Effector CD8-positive, alpha-beta T cell (primary cell): Measurements from ENCODE around the gene EPB41L4A.
"Not testable (repeated sequence)": the region's sequence is repeated elsewhere in the genome, so short reads cannot be mapped to it uniquely, and the experiment has no call there.

Experiments
- DNase-seq: peaks from one replicate; lab custom pipeline; 2025; lab: John Stamatoyannopoulos, UW

Gene EPB41L4A

DNA sequence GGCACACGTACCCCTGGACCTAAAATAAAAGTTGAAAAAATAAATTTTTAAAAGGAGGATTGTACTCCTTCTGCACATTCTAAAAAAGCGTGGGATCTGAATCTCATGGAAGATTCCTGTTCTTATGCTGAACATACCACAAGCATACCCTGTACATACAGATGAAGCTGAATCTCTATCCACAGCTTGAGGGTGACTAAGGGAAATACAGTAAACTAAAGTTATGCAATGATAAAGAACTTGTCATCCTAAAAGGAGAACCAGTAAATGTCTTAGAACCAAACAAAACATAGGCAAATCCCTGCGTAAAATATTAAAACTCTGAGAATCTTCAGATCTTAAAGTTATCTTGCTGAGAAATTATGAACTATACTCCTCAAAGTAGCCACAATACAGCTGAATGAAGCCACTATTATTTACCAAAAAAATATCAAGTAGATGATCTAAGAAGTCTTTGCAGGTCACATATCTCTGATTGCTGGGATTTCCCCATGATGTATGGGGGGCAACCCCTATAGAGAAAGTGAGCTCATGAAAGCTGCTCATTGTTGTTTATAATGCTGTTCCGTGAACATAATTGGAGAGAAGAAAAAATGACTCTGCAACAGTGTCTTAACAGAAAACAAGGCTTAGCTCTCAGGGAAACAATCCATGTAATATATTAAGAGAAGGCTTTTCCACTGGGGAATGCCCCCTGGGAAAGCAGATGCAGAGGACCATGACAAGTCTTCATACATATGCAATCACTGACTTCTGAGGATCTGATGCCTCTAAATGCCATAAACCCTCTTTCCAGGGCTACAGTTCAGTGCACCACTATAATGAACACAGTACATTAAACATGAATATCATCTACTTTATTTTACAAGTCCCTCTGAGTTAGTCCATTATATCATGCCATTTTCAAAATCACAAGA lies 210.1 kb downstream of the EPB41L4A start:
- no peak for DNase-seq

DNA sequence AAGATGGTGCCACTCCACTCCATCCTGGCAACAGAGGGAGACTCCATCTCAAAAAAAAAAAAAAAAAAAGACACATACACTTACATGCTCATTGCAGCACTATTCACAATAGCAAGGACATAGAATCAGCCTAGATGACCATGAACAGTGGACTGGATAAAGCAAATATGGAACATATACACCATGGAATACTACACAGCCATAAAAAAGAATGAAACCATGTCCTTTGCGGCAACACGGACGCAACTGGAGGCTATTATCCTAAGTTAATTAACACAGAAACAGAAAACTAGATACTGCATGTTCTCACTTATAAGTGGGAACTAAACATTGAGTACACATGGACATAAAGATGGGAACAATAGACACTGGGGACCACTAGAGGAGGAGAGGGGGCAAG lies 210.9 kb downstream of the EPB41L4A start:
- not testable (repeated sequence) for DNase-seq

DNA sequence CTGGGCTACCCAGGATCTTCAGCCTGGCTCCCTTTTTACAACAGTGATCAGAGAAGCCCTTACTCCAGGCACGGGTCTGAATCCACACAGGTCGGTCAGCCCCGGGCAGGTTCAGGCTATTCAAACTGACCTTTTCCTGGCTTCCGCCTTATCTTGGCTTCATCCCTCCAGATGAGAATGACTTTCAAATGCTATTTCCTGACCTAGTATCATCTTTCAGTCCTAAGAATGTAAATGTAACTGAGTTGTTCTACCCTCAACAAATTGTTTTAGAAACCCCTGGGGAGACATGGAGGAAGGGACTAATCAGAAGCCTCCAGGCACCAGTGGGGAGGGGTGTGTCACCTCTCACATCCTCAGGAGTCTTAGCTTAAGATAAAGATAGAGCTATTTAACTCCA lies 213.2 kb downstream of the EPB41L4A start:
- no peak for DNase-seq

DNA sequence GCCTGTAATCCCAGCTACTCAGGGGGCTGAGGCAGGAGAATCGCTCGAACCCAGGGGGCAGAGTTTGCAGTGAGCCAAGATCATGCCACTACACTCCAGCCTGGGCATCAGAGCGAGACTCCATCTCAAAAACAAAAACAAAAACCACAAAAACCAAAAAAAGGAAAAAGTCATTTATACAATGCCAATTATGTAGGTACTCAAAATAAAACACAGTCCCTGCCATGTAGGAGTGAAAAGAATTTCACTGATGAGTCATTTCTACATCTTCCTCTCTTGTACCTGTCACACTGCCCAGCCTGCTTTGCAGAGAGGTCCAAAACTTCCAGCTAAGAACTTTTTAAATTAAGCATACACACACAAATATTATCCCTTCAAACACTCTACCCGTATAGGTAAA lies 215.8 kb downstream of the EPB41L4A start:
- DNase-seq, result no peak

DNA sequence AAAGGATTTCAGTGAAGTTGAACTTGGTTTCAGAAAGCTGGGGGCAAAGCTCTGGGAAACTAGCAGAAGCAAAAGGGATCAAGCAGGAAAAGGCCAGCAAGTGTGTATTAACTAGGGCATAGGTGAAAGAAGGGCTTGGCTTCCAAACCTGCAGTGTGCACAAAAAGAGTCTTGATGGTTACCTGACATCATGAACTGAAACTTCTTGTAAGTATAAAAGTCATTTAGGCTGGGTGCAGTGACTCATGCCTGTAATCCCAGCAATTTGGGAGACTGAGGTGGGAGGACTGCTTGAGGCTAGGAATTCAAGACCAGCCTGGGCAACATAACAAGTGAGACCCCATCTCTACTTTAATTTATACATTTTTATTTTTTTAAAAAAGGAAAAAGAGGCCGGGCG lies 216.4 kb downstream of the EPB41L4A start:
- DNase-seq, result no peak

DNA sequence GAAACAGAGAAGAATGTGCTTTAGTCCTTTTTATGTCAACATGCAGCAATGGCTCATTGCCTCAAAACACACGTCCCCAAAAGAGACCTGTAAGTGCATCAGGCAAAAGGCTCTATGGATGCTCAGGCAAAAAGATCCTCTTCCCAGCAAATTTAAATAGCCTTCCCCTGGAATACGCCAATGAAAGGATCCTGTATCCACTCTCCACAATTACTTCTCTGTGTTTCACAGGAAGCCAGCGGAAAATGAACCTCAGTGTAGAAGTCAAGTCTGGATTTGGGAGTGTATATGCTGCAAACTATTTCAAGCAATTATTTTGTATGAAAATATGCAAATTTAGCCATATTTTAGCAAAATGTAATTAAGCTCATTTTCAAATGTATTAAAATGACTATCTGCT lies 217.9 kb downstream of the EPB41L4A start:
- DNase-seq, result no peak

DNA sequence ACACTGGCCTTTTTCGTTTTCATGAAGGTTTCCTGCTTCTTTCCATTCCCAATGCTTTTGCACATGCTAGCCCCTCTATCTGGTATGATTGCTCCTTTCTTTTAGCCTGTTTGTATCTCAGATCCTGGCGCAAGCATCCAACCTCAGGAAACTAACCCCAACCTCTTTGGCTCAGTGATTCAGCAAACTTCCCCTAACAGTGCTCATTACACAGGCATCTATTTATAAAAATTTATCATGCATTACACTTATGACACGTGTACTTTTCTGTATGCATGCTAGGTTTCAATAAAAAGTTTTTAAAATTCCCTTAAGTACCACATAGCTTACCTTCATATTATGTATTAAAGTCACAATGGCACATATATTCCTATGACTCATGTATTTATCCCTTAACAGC lies 218.9 kb downstream of the EPB41L4A start:
- no peak for DNase-seq

DNA sequence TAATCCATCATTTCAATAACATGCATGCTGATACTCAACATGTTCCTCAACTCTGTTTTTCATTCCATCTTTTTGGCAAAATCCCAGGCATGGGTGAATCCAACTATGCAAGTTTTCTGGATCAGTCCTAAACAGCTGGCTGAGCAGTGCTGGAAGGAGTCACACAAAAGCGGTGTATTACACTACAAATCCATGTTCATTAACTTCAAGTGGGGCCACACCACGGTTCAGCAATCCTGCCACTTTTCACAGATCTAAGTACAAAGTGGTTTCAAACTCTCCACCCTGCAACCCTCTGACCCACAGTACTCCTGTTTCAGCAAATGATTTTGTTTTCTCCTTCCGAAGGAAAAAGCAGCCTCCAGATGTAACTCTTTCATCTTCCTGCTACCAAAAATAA lies 222.5 kb downstream of the EPB41L4A start:
- DNase-seq, result no peak

DNA sequence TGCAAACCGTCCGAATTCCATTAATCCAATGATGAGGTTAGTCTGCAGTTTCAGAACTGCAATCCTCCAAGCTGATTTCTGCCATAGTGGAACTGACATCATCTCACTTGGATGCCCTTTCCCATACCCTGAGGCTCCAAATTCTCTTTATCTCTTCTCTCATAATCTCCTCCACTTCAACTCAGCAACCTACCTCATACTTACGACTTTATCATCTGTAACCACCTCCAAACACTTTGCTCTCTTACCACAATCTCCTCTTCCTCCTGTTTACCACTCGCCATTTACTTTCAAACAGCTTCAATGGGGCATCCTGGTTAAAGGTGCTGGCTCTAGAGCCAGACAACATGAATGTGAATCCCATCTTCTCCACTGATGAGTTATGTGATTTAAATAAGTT lies 223.2 kb downstream of the EPB41L4A start:
- no peak for DNase-seq

DNA sequence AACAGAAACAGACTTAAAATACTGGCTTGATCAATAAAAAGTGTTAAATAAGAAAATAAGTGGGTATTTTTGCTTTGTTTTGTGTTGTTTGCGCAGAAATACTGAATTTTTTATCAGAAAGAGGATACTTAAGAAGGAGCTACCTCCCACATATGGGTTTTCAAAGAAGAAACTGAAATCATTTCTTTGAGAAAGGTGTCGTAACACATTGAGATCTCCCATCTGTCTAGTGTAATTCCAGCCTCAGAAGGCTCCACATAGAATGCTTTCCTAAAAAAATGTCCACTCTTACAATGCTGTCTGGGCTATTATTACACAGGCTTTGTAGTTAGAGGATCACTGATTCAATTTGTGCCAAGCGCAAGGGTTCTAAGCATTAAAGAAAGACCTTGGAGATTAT lies 226.2 kb downstream of the EPB41L4A start:
- no peak for DNase-seq

DNA sequence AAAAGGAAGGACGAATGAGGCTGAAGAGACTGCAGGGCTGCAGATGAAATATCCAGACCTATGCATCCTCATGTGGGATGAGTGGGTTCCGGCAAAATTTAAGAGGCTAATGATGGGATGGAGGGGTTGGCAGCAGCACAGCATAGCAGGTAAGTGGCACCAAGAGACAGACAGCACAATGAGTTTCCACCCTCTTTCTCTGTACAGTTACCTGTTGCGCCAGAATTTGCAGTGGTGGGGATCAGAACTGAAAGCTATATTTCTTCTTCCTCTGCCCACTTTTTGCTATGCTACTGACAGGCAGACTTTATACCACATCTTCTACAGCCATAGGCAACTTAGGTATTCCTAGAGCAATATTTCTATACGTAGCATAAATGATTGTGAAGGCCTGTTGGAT lies 227.0 kb downstream of the EPB41L4A start:
- no peak for DNase-seq

DNA sequence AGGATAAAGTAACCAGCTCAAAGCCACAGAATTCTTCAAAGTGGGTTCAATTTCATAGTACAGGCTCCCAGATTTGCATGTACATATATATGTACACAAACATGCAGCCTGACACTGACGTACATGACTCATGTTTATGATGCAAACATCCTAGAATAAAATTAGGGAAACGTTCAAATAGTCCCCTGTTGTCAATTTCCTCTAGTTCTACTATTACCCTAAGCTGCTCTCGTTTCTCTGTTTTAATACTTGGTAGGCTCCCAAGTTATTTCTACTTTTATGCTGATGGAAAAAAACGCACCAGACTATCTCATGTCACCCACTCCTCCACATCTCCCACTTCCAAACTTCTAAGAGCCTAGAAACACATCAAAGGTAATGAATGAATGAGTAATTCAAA lies 229.7 kb downstream of the EPB41L4A start:
- no peak for DNase-seq

DNA sequence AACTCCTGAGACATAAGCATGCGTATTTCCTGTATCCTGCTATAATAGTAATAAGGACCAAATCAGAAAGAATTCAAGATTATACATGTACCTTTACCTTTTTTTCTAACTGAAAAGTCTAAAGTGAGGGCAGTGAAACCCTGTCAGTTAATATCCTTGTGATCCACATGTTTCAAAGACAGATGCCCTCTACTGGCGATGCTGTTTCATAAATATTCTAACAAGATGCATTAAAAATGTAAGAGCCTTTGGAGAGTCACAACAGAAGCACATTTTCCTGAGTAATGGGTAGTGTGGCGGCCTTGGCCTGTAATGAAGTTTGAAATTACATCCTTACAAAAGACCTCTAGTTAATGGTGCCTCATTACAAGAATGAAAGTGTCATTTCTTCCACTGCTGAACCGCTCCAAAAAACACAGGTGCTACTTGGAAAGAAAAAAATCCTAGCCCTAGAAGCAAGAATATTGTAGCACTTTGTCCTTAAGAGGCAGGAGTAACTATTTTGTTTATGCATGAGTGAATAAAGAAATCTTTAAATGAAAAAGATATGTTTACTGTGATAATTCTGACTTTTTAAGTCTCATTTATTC lies 232.6 kb downstream of the EPB41L4A start:
- DNase-seq, result no peak

DNA sequence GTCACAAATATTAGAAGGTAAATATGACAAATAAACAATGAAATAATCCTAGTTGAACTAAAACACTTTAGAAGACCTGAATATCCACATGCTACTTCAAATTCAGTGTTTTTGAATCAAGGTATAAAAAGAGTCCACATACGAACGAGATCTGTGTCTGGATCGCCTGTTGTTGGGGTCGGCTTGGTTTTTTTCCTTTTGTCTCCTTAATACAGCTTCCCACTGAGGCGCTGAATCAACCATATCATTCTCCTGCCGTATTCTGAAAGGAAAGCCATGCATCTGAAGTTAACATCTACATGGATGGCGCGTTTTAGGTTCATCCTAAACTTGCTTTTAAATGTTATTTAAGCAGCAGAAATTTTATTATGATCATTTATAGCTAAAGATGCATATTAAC lies 235.2 kb downstream of the EPB41L4A start:
- DNase-seq, result no peak

DNA sequence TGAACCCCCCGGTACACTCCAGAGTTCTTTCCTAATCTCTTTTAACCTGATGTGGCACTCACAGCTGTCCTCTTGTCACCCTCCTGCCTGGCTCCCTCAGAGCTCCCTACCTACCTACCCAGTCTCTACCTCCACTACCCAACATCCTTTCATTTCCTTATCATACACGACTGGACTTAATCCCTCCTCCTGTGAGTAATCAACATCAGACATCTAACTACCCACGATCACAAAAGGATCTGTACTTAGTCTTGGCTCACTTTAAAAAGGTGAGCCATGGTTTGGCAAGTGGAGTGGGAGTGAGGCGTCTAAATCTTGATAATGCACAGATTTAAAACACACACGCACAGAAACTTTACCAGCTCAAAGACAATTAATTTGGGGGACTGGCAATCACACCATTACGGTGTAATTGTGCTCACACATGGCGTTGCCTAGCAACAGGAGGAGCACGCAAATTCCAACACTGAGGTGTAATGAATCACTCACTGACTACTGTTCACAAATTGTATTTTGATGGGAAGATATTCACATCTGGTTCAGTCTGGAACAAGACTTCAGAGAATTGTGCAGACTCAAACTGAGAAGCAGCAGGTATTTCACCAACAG lies 235.9 kb downstream of the EPB41L4A start:
- no peak for DNase-seq

DNA sequence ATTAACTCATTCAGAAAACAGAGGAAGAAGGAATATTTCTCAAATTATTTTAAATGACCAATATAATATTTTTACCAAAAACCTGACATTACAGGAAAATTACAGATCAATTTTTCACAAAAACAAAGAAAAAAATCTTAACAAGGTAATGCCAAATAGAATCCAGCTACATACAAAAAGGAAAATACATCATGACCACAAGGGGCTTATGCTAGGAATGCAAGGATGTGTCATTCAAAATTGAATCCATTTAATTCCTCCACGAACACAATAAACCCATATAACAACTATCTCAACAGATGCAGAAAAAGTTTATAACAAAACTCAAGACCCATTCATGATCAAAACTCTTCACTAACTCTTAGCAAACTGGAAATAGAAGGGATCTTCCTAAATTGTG lies 239.8 kb downstream of the EPB41L4A start:
- no peak for DNase-seq

DNA sequence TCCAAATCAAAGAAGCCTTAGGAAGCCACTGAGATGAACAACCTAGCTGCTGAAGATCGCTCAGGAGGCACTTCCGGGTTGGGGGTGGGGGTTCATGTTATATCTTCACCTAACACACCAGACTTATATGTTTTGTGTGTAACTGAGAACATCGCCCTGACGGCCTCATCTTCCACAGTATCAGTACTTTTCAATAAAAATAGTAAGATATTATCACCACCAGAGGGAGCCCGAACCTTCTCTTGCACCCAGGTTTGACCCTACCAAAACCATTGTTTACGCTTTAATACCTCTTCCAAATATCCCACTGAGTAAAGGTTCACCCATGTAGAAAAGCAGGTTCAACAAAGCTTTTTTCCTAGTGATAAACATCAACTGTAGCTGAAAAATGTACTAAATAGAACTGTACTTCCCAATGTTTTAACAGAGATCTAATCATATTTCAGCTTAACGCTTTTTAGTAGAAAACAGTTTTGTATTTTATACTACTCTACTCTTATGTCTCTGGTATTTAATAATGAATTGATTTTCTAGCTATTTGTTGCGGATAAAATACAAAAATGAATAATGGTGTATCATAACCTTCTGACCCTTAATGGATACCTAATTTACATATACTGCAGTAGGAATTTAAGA lies 244.0 kb downstream of the EPB41L4A start:
- no peak for DNase-seq

DNA sequence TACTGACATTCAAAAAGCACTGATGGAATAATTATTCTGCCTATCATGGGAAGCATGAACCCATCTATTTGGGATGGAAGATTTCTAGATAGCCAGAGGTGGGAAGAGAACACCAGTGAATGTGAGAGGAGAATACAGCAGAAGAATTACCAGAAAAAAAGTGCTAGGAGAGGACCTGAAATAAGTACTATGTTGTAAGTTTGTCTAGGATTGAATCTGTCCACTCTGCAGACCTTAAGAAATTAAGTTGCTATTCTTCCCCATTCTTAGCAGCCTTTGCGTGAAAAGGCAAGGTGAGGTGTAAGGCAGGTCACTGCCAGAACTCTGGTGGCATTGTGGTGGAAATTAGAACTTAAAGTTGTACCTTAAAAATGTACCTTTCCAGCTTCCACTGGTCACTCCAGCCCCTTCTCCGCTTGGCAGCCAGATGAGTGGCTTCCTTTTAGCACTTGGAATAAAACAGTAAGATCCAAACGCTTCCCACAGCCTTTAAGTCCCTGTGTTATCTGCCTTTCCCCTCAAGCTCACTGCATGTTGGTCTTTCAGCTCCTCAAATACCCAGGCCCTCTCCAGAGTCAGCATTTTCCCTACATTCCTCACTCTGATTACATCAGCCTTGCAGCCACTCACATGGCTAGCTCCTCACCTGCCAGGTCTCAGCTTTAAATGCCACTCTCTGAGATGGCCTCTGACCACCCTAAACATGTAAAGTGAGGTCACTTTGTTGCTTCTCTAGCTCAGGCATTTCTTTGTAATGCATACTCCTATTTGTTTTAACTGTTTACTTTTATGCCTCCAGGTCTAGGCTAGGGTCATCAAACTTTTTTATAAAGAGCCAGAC lies 253.0 kb downstream of the EPB41L4A start:
- no peak for DNase-seq

DNA sequence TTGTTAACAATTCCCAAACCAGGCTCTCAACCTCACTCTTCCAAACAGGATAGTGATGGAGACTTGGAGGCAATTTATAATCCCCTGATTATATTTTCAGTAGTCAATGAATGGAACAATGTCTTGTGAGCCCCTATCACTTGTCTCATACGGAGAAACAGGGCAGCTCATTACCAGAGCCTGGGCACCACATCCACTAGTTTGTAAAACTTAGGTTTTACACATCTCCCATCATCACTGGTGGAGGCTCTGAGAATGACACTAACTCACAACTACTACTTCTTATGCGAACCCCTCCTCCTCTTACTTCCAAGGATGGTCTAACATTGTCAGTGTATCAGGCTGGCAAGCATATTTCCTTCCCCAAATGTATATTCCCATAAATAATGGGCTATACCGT lies 253.7 kb downstream of the EPB41L4A start:
- no peak for DNase-seq

DNA sequence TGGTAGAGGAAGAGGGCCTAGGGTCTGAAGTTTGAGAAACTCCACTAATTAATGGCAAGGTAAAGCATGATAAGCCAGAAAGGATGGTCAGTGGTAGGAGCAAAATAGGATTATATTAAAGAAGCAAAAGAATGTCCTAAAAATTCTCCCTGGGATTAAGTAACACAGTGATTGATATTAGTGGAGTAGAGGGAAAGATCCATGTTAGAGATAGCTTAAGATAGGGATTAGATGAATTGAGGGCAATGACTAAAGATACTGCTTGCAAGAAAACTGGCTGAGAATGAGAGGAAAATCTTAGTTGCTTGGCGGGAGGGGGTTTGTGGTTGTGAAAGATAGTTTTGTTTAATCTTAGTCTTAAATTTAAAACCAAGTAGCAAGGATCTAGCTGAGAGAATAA lies 255.6 kb downstream of the EPB41L4A start:
- no peak for DNase-seq

DNA sequence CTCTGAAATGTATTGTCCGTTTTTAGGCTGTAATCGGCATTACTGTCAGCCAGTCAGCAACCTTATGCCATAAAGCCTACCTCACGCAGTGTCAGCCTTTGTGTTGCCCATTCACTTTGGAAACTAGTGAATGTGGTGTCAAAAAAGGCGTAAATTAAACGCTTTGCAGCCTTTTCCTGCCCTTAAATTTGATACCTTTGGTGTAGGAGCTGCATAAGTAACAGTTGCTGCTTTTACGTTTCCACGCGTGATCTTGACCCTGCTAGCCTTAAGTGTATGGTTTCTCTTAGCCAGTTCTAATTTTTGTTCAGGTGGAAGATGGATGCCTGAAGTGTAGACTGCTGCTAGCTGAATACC lies 257.7 kb downstream of the EPB41L4A start:
- no peak for DNase-seq
